Gastrocnemius medialis (tissue), 4 donors: Measurements from ENCODE around the gene KRT15. TPM values are rescaled to one million over a fixed set of nuclear protein-coding genes. Genes with fewer than 3 reads are reported as not detected.

Experiments
- ATAC-seq, 2 donors: fragments of 150-250 bp; one replicate each; pipeline ENCODE4 v1.9.1; 2016
- DNase-seq, 2 donors: peaks; one replicate each; pipeline ENCODE4 v3.0.0-alpha.2; 2019
- H3K27ac ChIP-seq, 4 donors: fragments of 200-600 bp; sonication (generic); 1 replicate in 1 of 4; 2 replicates in 3 of 4; pipeline ENCODE4 v1.5.1; 2016 to 2018; ENCODE audit warnings: mild to moderate bottlenecking in 2 of 4, moderate library complexity in 1 of 4
- H3K27me3 ChIP-seq, 3 donors: fragments of 200-600 bp; sonication (generic) in 2 of 3; 1 replicate in 1 of 3; 2 replicates in 2 of 3; pipeline versions ENCODE4 v1.5.1 to v1.6.0; 2016 to 2019; ENCODE audit warnings: mild to moderate bottlenecking in 1 of 3, moderate library complexity in 1 of 3
- H3K36me3 ChIP-seq, 2 donors: fragments of 200-600 bp; sonication (generic) in 1 of 2; one replicate each; pipeline ENCODE4 v1.5.1; 2017 to 2018
- H3K4me1 ChIP-seq, 2 donors: fragments of 200-600 bp; sonication (generic) in 1 of 2; one replicate each; pipeline ENCODE4 v1.5.1; 2016 to 2017; ENCODE audit warnings: mild to moderate bottlenecking in 2 of 2
- H3K4me3 ChIP-seq, 4 donors: fragments of 200-600 bp; sonication (generic) in 3 of 4; 1 replicate in 1 of 4; 2 replicates in 3 of 4; pipeline ENCODE4 v1.5.1; 2016 to 2019; ENCODE audit warnings: mild to moderate bottlenecking in 2 of 4
- H3K9me3 ChIP-seq, 3 donors: fragments of 200-600 bp; sonication (generic) in 2 of 3; 1 replicate in 1 of 3; 2 replicates in 2 of 3; pipeline ENCODE4 v1.5.1; 2016 to 2019
- POLR2A ChIP-seq, 2 donors: fragments of 450-650 bp; IDR thresholded peaks; one replicate each; pipeline ENCODE4 v1.6.1; 2017; ENCODE audit warnings: antibody characterized with exemption in 2 of 2, mild to moderate bottlenecking in 2 of 2, moderate library complexity in 2 of 2
- in situ Hi-C, 4 donors: fragments of 200-750 bp; cut with MboI; loops; one replicate each; pipeline versions ENCODE4 v1.15.0 to v1.8.0; 2017; ENCODE audit warnings: low sequenced_read_pairs in 4 of 4
- intact Hi-C: fragments of 100-400 bp; cut with DNase I; formaldehyde crosslinking; loops from one replicate; pipeline ENCODE4 v1.15.1; 2023; ENCODE audit warnings: low total_unique reads
- total RNA-seq, 4 donors: library from RNA; depleted of rRNA; stranded (reverse); fragments of >200 nt; gene quantifications; one replicate each; pipeline versions ENCODE4 v1.1.0 to v1.2.3, GENCODE V29; 2016
- TF ChIP-seq, protein P1 (sequence below), 5 experiments: fragments of 450-650 bp in 3 of 5; fragments of 200-600 bp in 2 of 5; sonication (generic) in 2 of 5; IDR thresholded peaks in 4 of 5; conservative IDR thresholded peaks in 1 of 5; 1 replicate in 4 of 5; 2 replicates in 1 of 5; pipeline ENCODE4 v1.5.1; 2016 to 2019; ENCODE audit warnings: antibody characterized with exemption in 5 of 5, mild to moderate bottlenecking in 3 of 5, moderate library complexity in 3 of 5

KRT15 gene
- total RNA-seq, 4 donors from 2014 or later, result not detected

DNA sequence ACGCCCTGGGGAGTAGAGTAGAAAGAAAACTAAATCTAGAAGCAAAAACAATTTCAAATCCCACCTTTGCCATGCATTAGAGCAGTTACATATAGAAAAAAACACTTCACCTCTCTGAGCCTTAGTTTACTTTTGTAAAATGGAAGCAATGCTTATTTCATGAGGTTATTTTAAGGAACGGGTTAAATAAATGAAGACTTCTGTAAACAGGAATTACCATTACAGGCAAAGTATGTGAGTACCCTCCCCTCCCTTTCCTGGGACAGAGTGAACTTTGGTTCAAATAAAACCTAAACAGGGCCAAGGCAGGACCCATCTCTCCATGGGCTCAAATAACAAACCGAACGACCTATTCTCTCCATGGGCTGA is 4.5 kb upstream of the KRT15 start:
- Histone ChIP-seq H3K36me3 (no peaks in the 10 kb centered on the region), H3K27me3 (peaks cover 16 to 28% (median 23%) of the 10 kb centered on the region in 3 donors), H3K4me1 (peaks cover 0 to 7% of the 10 kb centered on the region in 2 donors), H3K9me3 (no peaks in the 10 kb centered on the region), H3K4me3 (no peak overlapping the region), H3K27ac (no peak overlapping the region)
- DNase-seq (no peak), ATAC-seq (no peak)
- in situ Hi-C loops, result no loop called here
- TF ChIP-seq, protein P1, sequence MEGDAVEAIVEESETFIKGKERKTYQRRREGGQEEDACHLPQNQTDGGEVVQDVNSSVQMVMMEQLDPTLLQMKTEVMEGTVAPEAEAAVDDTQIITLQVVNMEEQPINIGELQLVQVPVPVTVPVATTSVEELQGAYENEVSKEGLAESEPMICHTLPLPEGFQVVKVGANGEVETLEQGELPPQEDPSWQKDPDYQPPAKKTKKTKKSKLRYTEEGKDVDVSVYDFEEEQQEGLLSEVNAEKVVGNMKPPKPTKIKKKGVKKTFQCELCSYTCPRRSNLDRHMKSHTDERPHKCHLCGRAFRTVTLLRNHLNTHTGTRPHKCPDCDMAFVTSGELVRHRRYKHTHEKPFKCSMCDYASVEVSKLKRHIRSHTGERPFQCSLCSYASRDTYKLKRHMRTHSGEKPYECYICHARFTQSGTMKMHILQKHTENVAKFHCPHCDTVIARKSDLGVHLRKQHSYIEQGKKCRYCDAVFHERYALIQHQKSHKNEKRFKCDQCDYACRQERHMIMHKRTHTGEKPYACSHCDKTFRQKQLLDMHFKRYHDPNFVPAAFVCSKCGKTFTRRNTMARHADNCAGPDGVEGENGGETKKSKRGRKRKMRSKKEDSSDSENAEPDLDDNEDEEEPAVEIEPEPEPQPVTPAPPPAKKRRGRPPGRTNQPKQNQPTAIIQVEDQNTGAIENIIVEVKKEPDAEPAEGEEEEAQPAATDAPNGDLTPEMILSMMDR (IDR thresholded peaks at IDR 0.05 in 4 of 5, conservative IDR thresholded peaks at IDR 0.05 in 1 of 5), result no peak
- no peak for TF ChIP-seq POLR2A (IDR thresholded peaks at IDR 0.05)
- intact Hi-C loops, result no loop called here

DNA sequence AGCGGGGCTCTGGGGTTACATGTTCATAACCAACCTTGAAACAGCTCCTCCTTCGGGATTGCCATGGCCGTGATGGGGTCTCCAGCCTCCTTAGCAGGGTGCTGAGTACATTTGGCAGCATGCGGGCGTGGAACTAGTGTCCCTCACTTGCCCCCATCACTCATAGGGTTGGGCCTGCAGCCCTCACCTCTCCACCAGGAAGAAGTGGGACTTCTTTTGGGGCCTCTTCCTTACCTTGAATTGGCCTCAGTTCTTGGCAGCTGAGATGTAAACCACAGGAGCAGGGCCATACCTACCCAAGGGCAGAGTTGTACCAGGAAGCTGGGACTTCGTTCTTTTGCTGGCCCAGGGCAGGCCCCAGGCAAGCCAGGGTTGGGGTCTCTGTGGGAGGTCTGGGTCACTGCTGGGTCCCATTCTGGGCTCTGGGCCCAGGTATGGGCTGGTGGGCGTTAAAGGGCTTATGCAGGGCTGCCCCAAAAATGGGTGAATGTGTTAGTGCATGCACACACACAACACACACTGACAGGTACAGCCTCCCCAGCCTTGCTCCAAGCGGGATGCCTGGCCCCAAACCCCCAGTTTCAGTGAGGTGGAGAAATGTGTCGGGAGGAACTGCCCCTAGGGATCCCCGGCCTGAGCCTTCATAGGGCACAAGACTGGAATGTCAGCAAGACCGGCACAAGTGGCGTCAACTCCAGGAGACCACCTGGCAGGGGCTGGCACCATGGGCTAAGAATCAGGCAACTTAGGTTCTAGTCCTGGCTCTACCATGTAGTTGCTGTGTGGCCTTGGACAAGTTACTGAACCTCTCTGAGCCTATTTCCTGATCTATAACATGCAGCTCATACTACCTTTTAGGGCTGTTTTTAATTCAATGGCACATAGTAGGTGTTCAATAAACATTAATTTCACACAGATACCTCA is 3.9 kb upstream of the KRT15 start:
- intact Hi-C loops (no loop called here), in situ Hi-C loops (no loop called here)
- Histone ChIP-seq H3K9me3 (no peaks in the 10 kb centered on the region), H3K27ac (no peak overlapping the region), H3K4me3 (no peak overlapping the region), H3K36me3 (no peaks in the 10 kb centered on the region), H3K4me1 (peaks cover 0 to under 1% of the 10 kb centered on the region in 2 donors), H3K27me3 (peaks cover 9 to 22% (median 17%) of the 10 kb centered on the region in 3 donors)
- no peak for DNase-seq
- no peak for TF ChIP-seq POLR2A (IDR thresholded peaks at IDR 0.05)
- TF ChIP-seq, protein P1 (IDR thresholded peaks at IDR 0.05 in 4 of 5, conservative IDR thresholded peaks at IDR 0.05 in 1 of 5), result no peak
- no peak for ATAC-seq

DNA sequence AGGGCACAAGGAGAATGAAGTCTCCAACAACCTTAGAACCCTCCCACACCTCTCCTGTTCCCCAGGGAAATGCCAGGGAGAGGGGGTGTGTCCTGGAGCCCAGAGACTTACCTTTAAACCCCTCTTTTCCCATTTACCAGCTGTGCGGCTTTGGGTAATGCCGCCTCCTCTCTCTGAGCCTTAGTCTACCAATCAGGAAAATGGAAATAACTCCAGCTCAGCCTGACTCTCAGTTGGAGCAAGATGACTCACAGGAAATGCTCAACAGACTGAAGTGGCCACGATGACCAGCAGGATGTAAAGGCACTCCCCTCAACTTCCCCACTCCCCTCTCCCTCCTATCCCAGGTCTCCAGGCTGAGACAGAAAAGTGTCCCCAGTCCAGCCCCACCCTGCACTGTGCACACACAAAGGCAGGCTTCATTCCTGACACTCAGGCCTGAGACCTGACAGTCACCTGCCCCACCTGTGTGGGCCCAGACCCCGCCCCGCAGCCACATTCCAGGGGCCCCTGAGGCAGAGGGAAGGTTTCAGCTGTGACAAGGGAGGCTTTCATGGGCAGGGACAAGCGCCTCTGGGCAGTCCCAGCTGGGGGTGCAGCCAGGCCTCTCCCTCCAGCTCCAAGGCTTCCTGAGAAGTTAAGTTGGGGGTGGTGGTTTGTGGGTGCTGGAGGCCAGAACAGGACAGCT is 3.0 kb upstream of the KRT15 start:
- no peak for DNase-seq
- no peak for TF ChIP-seq POLR2A (IDR thresholded peaks at IDR 0.05)
- TF ChIP-seq, protein P1 (IDR thresholded peaks at IDR 0.05 in 4 of 5, conservative IDR thresholded peaks at IDR 0.05 in 1 of 5), result no peak
- intact Hi-C loops, result no loop called here
- Histone ChIP-seq H3K4me3 (no peak overlapping the region), H3K36me3 (no peaks in the 10 kb centered on the region), H3K9me3 (no peaks in the 10 kb centered on the region), H3K27ac (no peak overlapping the region), H3K4me1 (no peaks in the 10 kb centered on the region), H3K27me3 (peaks cover 1 to 15% (median 10%) of the 10 kb centered on the region in 3 donors)
- in situ Hi-C loops, result no loop called here
- no peak for ATAC-seq

DNA sequence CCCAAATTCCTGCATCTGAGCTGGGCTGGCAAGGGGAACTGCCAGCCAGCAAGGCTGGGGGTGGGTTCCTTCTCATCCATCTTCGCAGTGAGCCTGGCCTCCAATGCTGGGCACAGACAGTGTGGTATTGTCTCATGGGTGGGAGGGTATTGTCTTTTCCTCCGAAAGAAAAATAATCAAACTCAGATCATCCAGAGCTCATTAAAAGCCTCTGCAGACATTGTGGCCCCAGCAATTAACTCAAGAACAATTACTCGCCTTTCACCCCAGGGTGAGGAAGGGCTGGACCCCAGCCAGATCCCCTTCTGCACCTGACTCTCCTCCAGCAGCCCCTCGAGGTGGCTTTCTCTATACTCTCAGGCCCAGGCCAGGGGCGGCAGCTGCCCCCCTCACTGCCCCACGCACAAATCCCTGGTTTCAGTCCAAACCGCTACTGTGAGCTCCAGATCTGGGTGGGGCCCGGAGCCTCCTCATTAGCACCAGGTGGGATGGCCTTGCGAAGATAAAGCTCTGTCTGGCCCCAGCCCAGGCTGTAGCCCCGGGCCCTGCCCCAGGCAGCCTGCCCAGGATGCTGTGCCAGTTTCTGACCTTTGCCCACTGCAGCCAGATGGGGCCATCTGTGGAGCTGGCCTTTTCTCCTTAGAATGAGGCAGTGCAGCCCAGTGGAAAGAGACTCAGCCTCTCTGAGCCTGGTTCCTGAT is 2.3 kb upstream of the KRT15 start:
- ATAC-seq (no peak), DNase-seq (no peak)
- H3K27ac ChIP-seq, result no peak overlapping the region
- peaks cover 0 to 10% (median 6%) of the 10 kb centered on the region in 3 donors for H3K27me3 ChIP-seq
- H3K9me3 ChIP-seq, result no peaks in the 10 kb centered on the region
- in situ Hi-C loops, result no loop called here
- TF ChIP-seq, protein P1 (IDR thresholded peaks at IDR 0.05 in 4 of 5, conservative IDR thresholded peaks at IDR 0.05 in 1 of 5), result no peak
- no peak for TF ChIP-seq POLR2A (IDR thresholded peaks at IDR 0.05)
- no peaks in the 10 kb centered on the region for H3K4me1 ChIP-seq
- no peak overlapping the region for H3K4me3 ChIP-seq
- no peaks in the 10 kb centered on the region for H3K36me3 ChIP-seq
- intact Hi-C loops, result no loop called here
